HL-60 (cell line): ENCODE results near the gene RFC2.

ENCODE experiments used
- DNase-seq, 2 experiments: peaks; one replicate each; pipeline ENCODE4 v3.0.0-alpha.2; 2010 to 2020; ENCODE audit warnings: low read depth in 1 of 2, low spot score in 1 of 2
- H3K27ac ChIP-seq: fragments of 250-450 bp; sonication (Bioruptor Pico); replicated peaks from 2 replicates; pipeline ENCODE4 v1.5.1; 2020; ENCODE audit warnings: mild to moderate bottlenecking, moderate library complexity
- H3K27me3 ChIP-seq: fragments of 250-450 bp; sonication (Bioruptor Pico); 2 replicates; pipeline ENCODE4 v1.5.1; 2021; ENCODE audit warnings: mild to moderate bottlenecking, moderate library complexity; ENCODE audit not compliant: insufficient read depth, poor library complexity, severe bottlenecking
- H3K4me3 ChIP-seq: replicated peaks from 2 replicates; pipeline ENCODE4 v1.5.1; 2011; ENCODE audit warnings: mild to moderate bottlenecking, control low read depth, low read length; ENCODE audit not compliant: insufficient read depth
- GABPA ChIP-seq: IDR thresholded peaks from 2 replicates; pipeline ENCODE4 v1.6.1; 2012; ENCODE audit warnings: low read depth
- POLR2AphosphoS5 ChIP-seq: IDR thresholded peaks from 2 replicates; pipeline ENCODE4 v1.6.1; 2012; ENCODE audit warnings: low read depth
- SPI1 ChIP-seq: IDR thresholded peaks from 2 replicates; pipeline ENCODE4 v1.6.1; 2012; ENCODE audit warnings: low read depth, mild to moderate bottlenecking, borderline replicate concordance
- TF ChIP-seq, protein P1 (sequence below): IDR thresholded peaks from 2 replicates; pipeline ENCODE4 v1.6.1; 2012; ENCODE audit warnings: low read depth; ENCODE audit not compliant: insufficient replicate concordance
- TF ChIP-seq, protein P2 (sequence below): IDR thresholded peaks from one replicate; pipeline ENCODE4 v1.5.1; 2011; ENCODE audit warnings: low read length, control low read depth, inconsistent platforms; ENCODE audit not compliant: insufficient read depth

Gene RFC2

DNA sequence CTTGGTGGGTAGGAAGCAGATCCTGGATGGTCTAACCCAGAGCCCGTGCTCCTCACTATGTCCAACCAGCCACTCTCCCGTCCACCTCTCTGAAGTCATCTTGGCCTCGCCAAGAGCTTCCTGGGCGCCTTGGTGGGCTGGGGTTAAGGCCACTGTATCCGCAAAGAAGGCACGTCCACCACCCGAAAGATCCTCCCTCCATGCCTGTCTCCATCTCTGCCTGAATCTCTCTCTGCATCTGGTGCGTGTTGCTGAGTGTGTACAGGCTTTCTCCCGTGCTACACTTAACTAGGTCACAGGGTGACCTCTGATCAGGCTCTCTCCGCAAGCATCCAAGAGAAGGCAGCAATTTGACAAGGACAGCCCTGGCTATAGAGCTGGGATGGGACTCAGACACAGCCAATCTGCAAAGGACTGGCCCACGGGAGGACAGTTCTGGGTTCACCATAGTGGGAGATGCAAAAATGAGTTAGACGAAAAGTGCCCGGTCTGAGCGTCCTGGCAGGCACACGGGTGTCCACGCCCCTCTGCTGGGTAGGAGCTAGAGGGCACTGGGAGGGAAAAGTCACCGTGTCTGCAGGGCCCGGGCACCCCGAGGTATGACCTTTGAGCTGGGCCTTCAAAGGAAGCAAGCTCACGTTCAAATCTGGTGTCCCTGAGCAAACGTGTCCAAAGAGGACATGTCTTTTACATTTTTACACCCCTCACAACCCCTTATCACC lies 9.4 kb upstream of the RFC2 start:
- no peak overlapping the region for H3K4me3 ChIP-seq
- no peak for DNase-seq
- H3K27ac ChIP-seq = no peak overlapping the region
- TF ChIP-seq POLR2AphosphoS5 = no peak
- TF ChIP-seq, protein P1, sequence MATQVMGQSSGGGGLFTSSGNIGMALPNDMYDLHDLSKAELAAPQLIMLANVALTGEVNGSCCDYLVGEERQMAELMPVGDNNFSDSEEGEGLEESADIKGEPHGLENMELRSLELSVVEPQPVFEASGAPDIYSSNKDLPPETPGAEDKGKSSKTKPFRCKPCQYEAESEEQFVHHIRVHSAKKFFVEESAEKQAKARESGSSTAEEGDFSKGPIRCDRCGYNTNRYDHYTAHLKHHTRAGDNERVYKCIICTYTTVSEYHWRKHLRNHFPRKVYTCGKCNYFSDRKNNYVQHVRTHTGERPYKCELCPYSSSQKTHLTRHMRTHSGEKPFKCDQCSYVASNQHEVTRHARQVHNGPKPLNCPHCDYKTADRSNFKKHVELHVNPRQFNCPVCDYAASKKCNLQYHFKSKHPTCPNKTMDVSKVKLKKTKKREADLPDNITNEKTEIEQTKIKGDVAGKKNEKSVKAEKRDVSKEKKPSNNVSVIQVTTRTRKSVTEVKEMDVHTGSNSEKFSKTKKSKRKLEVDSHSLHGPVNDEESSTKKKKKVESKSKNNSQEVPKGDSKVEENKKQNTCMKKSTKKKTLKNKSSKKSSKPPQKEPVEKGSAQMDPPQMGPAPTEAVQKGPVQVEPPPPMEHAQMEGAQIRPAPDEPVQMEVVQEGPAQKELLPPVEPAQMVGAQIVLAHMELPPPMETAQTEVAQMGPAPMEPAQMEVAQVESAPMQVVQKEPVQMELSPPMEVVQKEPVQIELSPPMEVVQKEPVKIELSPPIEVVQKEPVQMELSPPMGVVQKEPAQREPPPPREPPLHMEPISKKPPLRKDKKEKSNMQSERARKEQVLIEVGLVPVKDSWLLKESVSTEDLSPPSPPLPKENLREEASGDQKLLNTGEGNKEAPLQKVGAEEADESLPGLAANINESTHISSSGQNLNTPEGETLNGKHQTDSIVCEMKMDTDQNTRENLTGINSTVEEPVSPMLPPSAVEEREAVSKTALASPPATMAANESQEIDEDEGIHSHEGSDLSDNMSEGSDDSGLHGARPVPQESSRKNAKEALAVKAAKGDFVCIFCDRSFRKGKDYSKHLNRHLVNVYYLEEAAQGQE = no peak
- no peak for TF ChIP-seq SPI1
- TF ChIP-seq, protein P2, sequence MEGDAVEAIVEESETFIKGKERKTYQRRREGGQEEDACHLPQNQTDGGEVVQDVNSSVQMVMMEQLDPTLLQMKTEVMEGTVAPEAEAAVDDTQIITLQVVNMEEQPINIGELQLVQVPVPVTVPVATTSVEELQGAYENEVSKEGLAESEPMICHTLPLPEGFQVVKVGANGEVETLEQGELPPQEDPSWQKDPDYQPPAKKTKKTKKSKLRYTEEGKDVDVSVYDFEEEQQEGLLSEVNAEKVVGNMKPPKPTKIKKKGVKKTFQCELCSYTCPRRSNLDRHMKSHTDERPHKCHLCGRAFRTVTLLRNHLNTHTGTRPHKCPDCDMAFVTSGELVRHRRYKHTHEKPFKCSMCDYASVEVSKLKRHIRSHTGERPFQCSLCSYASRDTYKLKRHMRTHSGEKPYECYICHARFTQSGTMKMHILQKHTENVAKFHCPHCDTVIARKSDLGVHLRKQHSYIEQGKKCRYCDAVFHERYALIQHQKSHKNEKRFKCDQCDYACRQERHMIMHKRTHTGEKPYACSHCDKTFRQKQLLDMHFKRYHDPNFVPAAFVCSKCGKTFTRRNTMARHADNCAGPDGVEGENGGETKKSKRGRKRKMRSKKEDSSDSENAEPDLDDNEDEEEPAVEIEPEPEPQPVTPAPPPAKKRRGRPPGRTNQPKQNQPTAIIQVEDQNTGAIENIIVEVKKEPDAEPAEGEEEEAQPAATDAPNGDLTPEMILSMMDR = no peak
- no peak for TF ChIP-seq GABPA
- H3K27me3 ChIP-seq = no peaks in the 10 kb centered on the region

DNA sequence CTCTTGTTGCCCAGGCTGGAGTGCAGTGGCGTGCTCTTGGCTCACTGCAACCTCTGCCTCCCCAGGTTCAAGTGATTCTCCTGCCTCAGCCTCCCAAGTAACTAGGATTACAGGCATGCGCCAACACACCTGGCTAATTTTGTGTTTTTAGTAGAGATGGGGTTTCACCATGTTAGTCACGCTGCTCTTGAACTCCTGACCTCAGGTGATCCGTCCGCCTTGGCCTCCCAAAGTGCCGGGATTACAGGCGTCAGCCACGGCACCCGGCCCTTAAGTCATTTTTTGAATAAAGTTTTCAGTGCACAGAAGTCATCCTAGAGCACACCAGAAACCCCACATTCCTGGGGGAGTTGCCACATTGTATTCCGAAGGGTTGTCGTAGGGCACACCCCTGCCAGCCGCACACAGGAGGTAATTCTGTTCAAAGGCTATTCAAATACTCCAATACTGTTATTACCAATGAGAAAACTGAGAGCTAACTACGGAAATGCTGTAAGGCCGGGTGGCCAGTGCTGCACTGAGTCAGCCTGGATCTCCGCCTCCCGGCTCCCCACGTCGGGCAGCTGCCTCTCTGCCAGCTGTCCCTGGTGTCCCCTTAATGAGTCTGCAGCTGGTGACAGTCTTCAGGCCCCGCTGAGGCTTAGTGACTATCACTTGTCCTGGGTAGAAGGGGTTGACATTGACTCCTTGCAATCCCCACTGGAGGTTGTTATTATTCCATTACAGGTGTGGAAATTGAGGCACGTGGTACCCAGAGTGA lies 8.6 kb upstream of the RFC2 start:
- TF ChIP-seq SPI1 (no peak), POLR2AphosphoS5 (no peak)
- TF ChIP-seq, protein P1 = no peak
- no peak overlapping the region for H3K4me3 ChIP-seq
- no peak overlapping the region for H3K27ac ChIP-seq
- no peak for DNase-seq
- H3K27me3 ChIP-seq = no peaks in the 10 kb centered on the region

DNA sequence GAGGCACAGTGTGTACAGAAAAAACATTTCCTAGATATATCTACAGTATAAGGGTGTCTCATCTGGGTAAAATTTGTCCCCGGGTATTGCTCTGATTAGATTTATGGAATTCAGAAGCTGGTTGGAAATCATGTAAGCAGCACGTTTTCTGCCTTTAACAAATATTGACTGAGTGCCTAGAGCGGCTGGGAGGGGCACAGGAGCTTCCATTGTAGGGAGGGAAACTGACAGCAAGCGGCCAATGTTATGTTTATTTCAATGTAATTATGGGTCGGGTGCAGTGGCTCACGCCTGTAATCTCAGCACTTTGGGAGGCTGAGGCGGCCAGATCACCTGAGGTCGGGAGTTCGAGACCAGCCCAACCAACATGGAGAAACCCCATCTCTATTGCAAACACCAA lies 4.4 kb upstream of the RFC2 start:
- no peak for TF ChIP-seq GABPA
- TF ChIP-seq, protein P1 = no peak
- TF ChIP-seq POLR2AphosphoS5 = no peak
- TF ChIP-seq, protein P2 = no peak
- TF ChIP-seq SPI1 = no peak
- no peak for DNase-seq
- Histone ChIP-seq H3K27me3 (no peaks in the 10 kb centered on the region), H3K27ac (no peak overlapping the region), H3K4me3 (no peak overlapping the region)
